HEK293 (cell line): ENCODE measurements around the gene NELFB.

ENCODE experiments used
- AEBP2 ChIP-seq: fragments of 450-650 bp; formaldehyde crosslinking; IDR thresholded peaks from 2 replicates; pipeline ENCODE4 v1.5.1; 2016; ENCODE audit warnings: missing biosample characterization, missing genetic modification characterization, borderline replicate concordance
- CTCF ChIP-seq: fragments of 450-650 bp; formaldehyde crosslinking; IDR thresholded peaks from 2 replicates; pipeline ENCODE4 v1.5.1; 2016; ENCODE audit warnings: missing biosample characterization, missing genetic modification characterization
- ELK4 ChIP-seq: IDR thresholded peaks from 2 replicates; pipeline ENCODE4 v1.6.1; 2011; ENCODE audit warnings: mild to moderate bottlenecking, low read depth, low read length, borderline replicate concordance
- GLI4 ChIP-seq: fragments of 450-650 bp; formaldehyde crosslinking; IDR thresholded peaks from 2 replicates; pipeline ENCODE4 v1.5.1; 2016; ENCODE audit warnings: missing biosample characterization, missing genetic modification characterization
- KLF16 ChIP-seq: fragments of 450-650 bp; formaldehyde crosslinking; IDR thresholded peaks from 2 replicates; pipeline ENCODE4 v1.5.1; 2017; ENCODE audit warnings: missing biosample characterization, missing genetic modification characterization
- MYNN ChIP-seq: fragments of 450-650 bp; formaldehyde crosslinking; IDR thresholded peaks from 2 replicates; pipeline ENCODE4 v1.5.1; 2016; ENCODE audit warnings: missing biosample characterization, missing genetic modification characterization, borderline replicate concordance
- PBX3 ChIP-seq: sonication (generic); formaldehyde crosslinking; IDR thresholded peaks from 2 replicates; pipeline ENCODE4 v1.8.1; 2022; ENCODE audit warnings: mild to moderate bottlenecking, moderate library complexity, missing genetic modification reagents
- PRDM6 ChIP-seq: fragments of 450-650 bp; formaldehyde crosslinking; IDR thresholded peaks from 2 replicates; pipeline ENCODE4 v1.5.1; 2017; ENCODE audit warnings: missing biosample characterization, missing genetic modification characterization
- SCRT2 ChIP-seq: fragments of 450-650 bp; formaldehyde crosslinking; IDR thresholded peaks from 2 replicates; pipeline ENCODE4 v1.5.1; 2016; ENCODE audit warnings: missing biosample characterization, missing genetic modification characterization
- ZBTB44 ChIP-seq: fragments of 450-650 bp; IDR thresholded peaks from 2 replicates; pipeline ENCODE4 v1.5.1; 2018; ENCODE audit warnings: missing biosample characterization, mild to moderate bottlenecking, missing genetic modification characterization
- ZBTB7A ChIP-seq: fragments of 450-650 bp; formaldehyde crosslinking; IDR thresholded peaks from 2 replicates; pipeline ENCODE4 v1.5.1; 2016; ENCODE audit warnings: low read depth, missing biosample characterization, missing genetic modification characterization
- ZNF132 ChIP-seq: fragments of 450-650 bp; formaldehyde crosslinking; IDR thresholded peaks from 2 replicates; pipeline ENCODE4 v1.5.1; 2017; ENCODE audit warnings: missing biosample characterization, missing genetic modification characterization, borderline replicate concordance
- ZNF138 ChIP-seq: fragments of 450-650 bp; formaldehyde crosslinking; IDR thresholded peaks from 2 replicates; pipeline ENCODE4 v1.5.1; 2016; ENCODE audit warnings: missing biosample characterization, missing genetic modification characterization, borderline replicate concordance
- ZNF140 ChIP-seq: fragments of 450-650 bp; formaldehyde crosslinking; IDR thresholded peaks from 2 replicates; pipeline ENCODE4 v1.5.1; 2016; ENCODE audit warnings: missing biosample characterization, missing genetic modification characterization
- ZNF155 ChIP-seq: fragments of 450-650 bp; formaldehyde crosslinking; IDR thresholded peaks from 2 replicates; pipeline ENCODE4 v1.5.1; 2016; ENCODE audit warnings: missing biosample characterization, missing genetic modification characterization
- ZNF175 ChIP-seq: fragments of 450-650 bp; formaldehyde crosslinking; IDR thresholded peaks from 2 replicates; pipeline ENCODE4 v1.5.1; 2016; ENCODE audit warnings: missing biosample characterization, missing genetic modification characterization
- ZNF211 ChIP-seq: fragments of 450-650 bp; formaldehyde crosslinking; IDR thresholded peaks from 2 replicates; pipeline ENCODE4 v1.5.1; 2016; ENCODE audit warnings: low read depth, missing biosample characterization, missing genetic modification characterization
- ZNF23 ChIP-seq: fragments of 450-650 bp; formaldehyde crosslinking; IDR thresholded peaks from 2 replicates; pipeline ENCODE4 v1.5.1; 2016; ENCODE audit warnings: missing biosample characterization, missing genetic modification characterization, borderline replicate concordance
- ZNF302 ChIP-seq: fragments of 450-650 bp; formaldehyde crosslinking; IDR thresholded peaks from 2 replicates; pipeline ENCODE4 v1.5.1; 2016; ENCODE audit warnings: missing biosample characterization, missing genetic modification characterization, low read depth
- ZNF350 ChIP-seq: fragments of 450-650 bp; formaldehyde crosslinking; IDR thresholded peaks from 2 replicates; pipeline ENCODE4 v1.5.0; 2017; ENCODE audit warnings: missing biosample characterization, mild to moderate bottlenecking, missing genetic modification characterization
- ZNF391 ChIP-seq: fragments of 450-650 bp; formaldehyde crosslinking; IDR thresholded peaks from 2 replicates; pipeline ENCODE4 v1.5.1; 2016; ENCODE audit warnings: low read depth, missing biosample characterization, missing genetic modification characterization, borderline replicate concordance
- ZNF510 ChIP-seq: fragments of 450-650 bp; formaldehyde crosslinking; IDR thresholded peaks from 2 replicates; pipeline ENCODE4 v1.5.1; 2018; ENCODE audit warnings: mild to moderate bottlenecking, missing genetic modification characterization, missing biosample characterization; ENCODE audit not compliant: insufficient replicate concordance
- ZNF530 ChIP-seq: fragments of 450-650 bp; formaldehyde crosslinking; IDR thresholded peaks from 2 replicates; pipeline ENCODE4 v1.5.1; 2016; ENCODE audit warnings: low read depth, missing biosample characterization, missing genetic modification characterization
- ZNF623 ChIP-seq: fragments of 450-650 bp; formaldehyde crosslinking; IDR thresholded peaks from 2 replicates; pipeline ENCODE4 v1.5.1; 2016; ENCODE audit warnings: missing biosample characterization, missing genetic modification characterization
- ZNF692 ChIP-seq: fragments of 450-650 bp; formaldehyde crosslinking; IDR thresholded peaks from 2 replicates; pipeline ENCODE4 v1.5.1; 2016; ENCODE audit warnings: missing biosample characterization, missing genetic modification characterization
- ZNF704 ChIP-seq: fragments of 450-650 bp; formaldehyde crosslinking; IDR thresholded peaks from 2 replicates; pipeline ENCODE4 v1.5.1; 2016; ENCODE audit warnings: missing biosample characterization, missing genetic modification characterization
- ZNF837 ChIP-seq: fragments of 450-650 bp; formaldehyde crosslinking; IDR thresholded peaks from 2 replicates; pipeline ENCODE4 v1.5.1; 2016; ENCODE audit warnings: missing biosample characterization, missing genetic modification characterization
- ZXDB ChIP-seq: fragments of 450-650 bp; formaldehyde crosslinking; IDR thresholded peaks from 2 replicates; pipeline ENCODE4 v1.5.1; 2016; ENCODE audit warnings: missing biosample characterization, missing genetic modification characterization

NELFB gene

GRCh38 chr9:137240318-137240840, 14.7 kb upstream of the NELFB start (continued):
- TF ChIP-seq PRDM6 (tag by site-specific recombination) = no peak
- no peak for TF ChIP-seq ZNF350 (tag by site-specific recombination)
- no peak for TF ChIP-seq ZNF623 (tag by site-specific recombination)
- no peak for TF ChIP-seq PBX3 (CRISPR knock-in tag)
- 0 out of 2 replicates have a peak, but pooled peaks have one; percentile 35 for TF ChIP-seq SCRT2
- TF ChIP-seq ZBTB7A (tag by site-specific recombination) = peak; percentile 92
- peak; percentile 87; the same call in 1 of the 2 replicates for TF ChIP-seq GLI4 (tag by site-specific recombination)
- no peak for TF ChIP-seq ELK4
- TF ChIP-seq CTCF (tag by site-specific recombination) = peak; percentile 93
- TF ChIP-seq ZNF211 = no peak
- peak; percentile 95 for TF ChIP-seq KLF16
- TF ChIP-seq ZNF140 (tag by site-specific recombination) = no peak
- no peak; the same call in 1 of the 2 replicates for TF ChIP-seq MYNN (tag by site-specific recombination)
- TF ChIP-seq ZNF155 (tag by site-specific recombination) = no peak
- 0 out of 2 replicates have a peak, but pooled peaks have one; percentile 20 for TF ChIP-seq ZBTB44
- peak; percentile 92 for TF ChIP-seq ZXDB (tag by site-specific recombination)
- TF ChIP-seq ZNF704 = no peak
- no peak for TF ChIP-seq ZNF837
- TF ChIP-seq ZNF530 (tag by site-specific recombination) = no peak
- TF ChIP-seq ZNF510 (tag by site-specific recombination) = no peak
- 0 out of 2 replicates have a peak, but pooled peaks have one; percentile 93 for TF ChIP-seq ZNF391 (tag by site-specific recombination)
- TF ChIP-seq ZNF175 (tag by site-specific recombination) = no peak
- peak; percentile 96 for TF ChIP-seq ZNF692 (tag by site-specific recombination)
- no peak for TF ChIP-seq AEBP2
- TF ChIP-seq ZNF132 (tag by site-specific recombination) = no peak
- no peak for TF ChIP-seq ZNF23
- no peak for TF ChIP-seq ZNF302
- TF ChIP-seq ZNF138 (tag by site-specific recombination) = no peak
